Measurements from ENCODE around the gene CHI3L1.

DNA sequence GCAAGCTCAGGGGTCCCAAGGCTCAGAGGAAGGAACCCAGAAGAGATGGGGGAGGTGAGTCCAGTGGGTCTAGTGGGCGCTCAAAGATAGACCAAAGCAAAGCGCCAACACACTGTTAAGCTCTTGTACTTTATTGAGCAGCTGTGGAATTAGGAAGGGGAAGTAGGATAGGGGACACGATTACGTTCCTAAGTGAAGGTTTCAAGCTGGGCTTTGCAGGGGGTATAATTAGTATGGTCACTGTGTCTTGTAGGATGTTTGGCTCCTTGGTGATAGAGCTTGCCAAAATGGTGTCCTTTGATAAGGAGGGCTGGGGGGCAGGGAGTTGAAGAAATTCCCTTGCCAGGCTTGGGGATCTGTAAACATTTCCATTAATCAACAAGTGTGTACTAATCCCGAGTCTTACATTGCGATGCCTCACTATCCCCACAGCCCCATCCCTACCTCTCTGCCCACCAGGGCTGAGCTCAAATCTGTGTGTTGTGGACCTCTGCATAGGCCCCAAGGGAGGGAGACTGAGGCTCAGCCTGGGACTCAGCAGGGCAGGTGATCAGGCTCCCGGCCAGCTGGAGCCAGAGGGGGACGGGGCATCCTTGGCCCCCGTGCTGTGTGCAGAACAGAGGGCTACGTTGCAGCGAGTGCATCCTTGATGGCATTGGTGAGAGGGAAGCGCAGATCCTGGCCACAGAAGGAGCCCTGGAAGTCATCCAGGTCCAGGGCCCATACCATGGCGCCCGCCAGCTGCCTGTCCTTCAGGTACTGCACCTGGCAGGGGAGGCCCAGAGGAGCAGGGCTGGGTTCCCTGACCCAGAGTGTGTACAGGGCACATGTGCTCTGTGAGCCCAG, 7.5 kb downstream of the CHI3L1 start:
- no peak for TF ChIP-seq CTCF (IDR thresholded peaks at IDR 0.05; ENCODE audit: low read depth, low read length)
- no peak for TF ChIP-seq EZH2phosphoT487 (IDR thresholded peaks at IDR 0.05; ENCODE audit: low read depth)

Measured in OCI-LY3 (cell line).